H9 (cell line): Measurements from ENCODE around the gene GFY. TPM values are rescaled to one million over a fixed set of nuclear protein-coding genes. Genes with fewer than 3 reads are reported as not detected.

Source experiments
- DNase-seq: peaks from one replicate; pipeline ENCODE4 v3.0.0-alpha.2; 2017
- H2AFZ ChIP-seq: one replicate; pipeline ENCODE4 v1.6.1; 2013; ENCODE audit warnings: mild to moderate bottlenecking, low read length, control low read depth, moderate library complexity
- H2AK5ac ChIP-seq: 2 replicates; pipeline ENCODE4 v1.6.1; 2013; ENCODE audit warnings: low read length, control low read depth, mixed read lengths; ENCODE audit not compliant: insufficient read length
- H2BK120ac ChIP-seq: one replicate; pipeline ENCODE4 v1.6.1; 2013; ENCODE audit warnings: low read depth, mild to moderate bottlenecking, low read length, control low read depth, inconsistent platforms; ENCODE audit not compliant: poor library complexity, severe bottlenecking
- H2BK12ac ChIP-seq: 2 replicates; pipeline ENCODE4 v1.6.1; 2013; ENCODE audit warnings: low read length, control low read depth, mixed read lengths, low read depth; ENCODE audit not compliant: insufficient read length
- H2BK15ac ChIP-seq: 2 replicates; pipeline ENCODE4 v1.6.1; 2013; ENCODE audit warnings: low read depth, low read length, control low read depth
- H2BK20ac ChIP-seq: one replicate; pipeline ENCODE4 v1.6.1; 2013; ENCODE audit warnings: low read depth, mild to moderate bottlenecking, low read length, control low read depth, inconsistent platforms; ENCODE audit not compliant: poor library complexity, severe bottlenecking
- H2BK5ac ChIP-seq: 2 replicates; pipeline ENCODE4 v1.6.1; 2013; ENCODE audit warnings: low read length, control low read depth, mixed read lengths; ENCODE audit not compliant: insufficient read length
- H3K14ac ChIP-seq: 2 replicates; pipeline ENCODE4 v1.6.1; 2013; ENCODE audit warnings: low read length, control low read depth; ENCODE audit not compliant: insufficient read depth
- H3K18ac ChIP-seq: 2 replicates; pipeline ENCODE4 v1.6.1; 2013; ENCODE audit warnings: low read depth, mild to moderate bottlenecking, mixed read lengths, low read length, control low read depth; ENCODE audit not compliant: insufficient read length
- H3K23ac ChIP-seq: 2 replicates; pipeline ENCODE4 v1.6.1; 2013; ENCODE audit warnings: low read length, control low read depth, mixed read lengths, low read depth; ENCODE audit not compliant: insufficient read length
- H3K23me2 ChIP-seq: 2 replicates; pipeline ENCODE4 v1.6.1; 2013; ENCODE audit warnings: low read depth, mild to moderate bottlenecking, mixed read lengths, low read length, control low read depth; ENCODE audit not compliant: insufficient read length, poor library complexity, severe bottlenecking
- H3K27ac ChIP-seq: 2 replicates; pipeline ENCODE4 v1.5.1; 2013; ENCODE audit warnings: low read length, control low read depth, mixed read lengths, low read depth; ENCODE audit not compliant: insufficient read length
- H3K27me3 ChIP-seq: 2 replicates; pipeline ENCODE4 v1.6.1; 2013; ENCODE audit warnings: low read length, control low read depth, inconsistent platforms; ENCODE audit not compliant: insufficient read depth
- H3K4ac ChIP-seq: 2 replicates; pipeline ENCODE4 v1.6.1; 2013; ENCODE audit warnings: low read depth, mild to moderate bottlenecking, control low read depth, inconsistent platforms, low read length, moderate library complexity
- H3K4me1 ChIP-seq: 2 replicates; pipeline ENCODE4 v1.6.1; 2013; ENCODE audit warnings: low read length, control low read depth, inconsistent platforms; ENCODE audit not compliant: insufficient read depth
- H3K4me2 ChIP-seq: 2 replicates; pipeline ENCODE4 v1.6.1; 2013; ENCODE audit warnings: low read length, control low read depth, mixed read lengths; ENCODE audit not compliant: insufficient read length, insufficient read depth
- H3K56ac ChIP-seq: 2 replicates; pipeline ENCODE4 v1.6.1; 2013; ENCODE audit warnings: low read depth, mild to moderate bottlenecking, mixed read lengths, low read length, control low read depth; ENCODE audit not compliant: insufficient read length
- H3K79me1 ChIP-seq: 2 replicates; pipeline ENCODE4 v1.6.1; 2013; ENCODE audit warnings: low read depth, mild to moderate bottlenecking, moderate library complexity, low read length, control low read depth, inconsistent platforms; ENCODE audit not compliant: insufficient read depth, poor library complexity, severe bottlenecking
- H3K79me2 ChIP-seq: 2 replicates; pipeline ENCODE4 v1.6.1; 2013; ENCODE audit warnings: low read length, control low read depth, inconsistent platforms; ENCODE audit not compliant: insufficient read depth
- H3K9ac ChIP-seq: 2 replicates; pipeline ENCODE4 v1.6.1; 2013; ENCODE audit warnings: low read length, control low read depth, mixed read lengths; ENCODE audit not compliant: insufficient read length; ENCODE audit errors: extremely low read depth
- H3K9me3 ChIP-seq: one replicate; pipeline ENCODE4 v1.6.1; 2013; ENCODE audit warnings: low read depth, low read length, inconsistent platforms; ENCODE audit not compliant: control insufficient read depth
- H3T11ph ChIP-seq: one replicate; pipeline ENCODE4 v1.6.1; 2013; ENCODE audit warnings: mild to moderate bottlenecking, low read length, control low read depth, inconsistent platforms
- H4K20me1 ChIP-seq: one replicate; pipeline ENCODE4 v1.6.1; 2013; ENCODE audit not compliant: control insufficient read depth, insufficient read length, insufficient read depth
- H4K5ac ChIP-seq: 2 replicates; pipeline ENCODE4 v1.6.1; 2013; ENCODE audit warnings: low read depth, mild to moderate bottlenecking, mixed read lengths, low read length, control low read depth; ENCODE audit not compliant: insufficient read length
- H4K8ac ChIP-seq: replicated peaks from 2 replicates; pipeline ENCODE4 v1.6.1; 2013; ENCODE audit warnings: low read length, control low read depth, mixed read lengths, low read depth; ENCODE audit not compliant: insufficient read length
- H4K91ac ChIP-seq: 2 replicates; pipeline ENCODE4 v1.6.1; 2013; ENCODE audit warnings: low read depth, mild to moderate bottlenecking, moderate library complexity, mixed read lengths, low read length, control low read depth; ENCODE audit not compliant: insufficient read length
- H3K27ac Mint-ChIP-seq, 3 experiments: 2 replicates in 2 of 3; 3 replicates in 1 of 3; pipeline ENCODE4 v1.8.0; 2020 to 2021; ENCODE audit warnings: mixed read lengths in 3 of 3, mild to moderate bottlenecking in 1 of 3, moderate library complexity in 1 of 3
- H3K27me3 Mint-ChIP-seq: 2 replicates; pipeline ENCODE4 v1.8.0; 2021; ENCODE audit warnings: low read depth, mild to moderate bottlenecking, moderate library complexity, mixed read lengths
- H3K36me3 Mint-ChIP-seq, 3 experiments: 2 replicates in 2 of 3; 3 replicates in 1 of 3; pipeline ENCODE4 v1.8.0; 2020 to 2021; ENCODE audit warnings: low read depth in 3 of 3, mixed read lengths in 3 of 3; ENCODE audit not compliant: insufficient read depth in 1 of 3
- H3K4me1 Mint-ChIP-seq, 2 experiments: 2 replicates each; pipeline ENCODE4 v1.8.0; 2020; ENCODE audit warnings: mixed read lengths in 2 of 2
- H3K4me3 Mint-ChIP-seq, 2 experiments: 2 replicates in 1 of 2; 3 replicates in 1 of 2; pipeline ENCODE4 v1.8.0; 2020 to 2021; ENCODE audit warnings: mild to moderate bottlenecking in 2 of 2, mixed read lengths in 2 of 2, moderate library complexity in 1 of 2
- H3K9me3 Mint-ChIP-seq, 2 experiments: 2 replicates in 1 of 2; 3 replicates in 1 of 2; pipeline ENCODE4 v1.8.0; 2020; ENCODE audit warnings: mild to moderate bottlenecking in 2 of 2, mixed read lengths in 2 of 2, moderate library complexity in 1 of 2
- CTCF ChIP-seq: fragments of 200-600 bp; sonication (generic); conservative IDR thresholded peaks from 3 replicates; pipeline ENCODE4 v1.8.0; 2021; ENCODE audit warnings: antibody characterized with exemption, mild to moderate bottlenecking
- WGBS: extraction: QIAGEN DNeasy Blood & Tissue Kit; methylation state at CpG from one replicate; pipeline ENCODE4 v1.1.7; 2013; ENCODE audit warnings: missing lambda C conversion rate, low lambda C conversion rate, mixed read lengths; ENCODE audit not compliant: insufficient read length; ENCODE audit errors: extremely low coverage; 5-methylcytosine and 5-hydroxymethylcytosine counted together
- total RNA-seq: library from RNA; stranded (reverse); gene quantifications from 2 replicates; pipeline ENCODE4 v1.2.1, GENCODE V29; 2021

GFY gene
- total RNA-seq, 1 experiment from 2014 or later: 1.3 TPM

GRCh38 chr19:49378512-49378911 is 46.7 kb upstream of the GFY start:
- Histone ChIP-seq H2BK5ac (no peak overlapping the region), H4K8ac (no peak overlapping the region), H3K9me3 (no peaks in the 10 kb centered on the region), H3K18ac (no peak overlapping the region), H2BK20ac (no peak overlapping the region), H3K79me2 (no peaks in the 10 kb centered on the region), H3K9ac (no peak overlapping the region), H3K56ac (no peak overlapping the region), H4K91ac (no peak overlapping the region), H2BK12ac (no peak overlapping the region), H3K4ac (no peak overlapping the region), H3K23me2 (no peaks in the 10 kb centered on the region), H3K27me3 (no peaks in the 10 kb centered on the region), H3K79me1 (no peaks in the 10 kb centered on the region), H2AFZ (no peak overlapping the region), H3K23ac (no peak overlapping the region), H2BK120ac (no peak overlapping the region), H3K4me1 (no peaks in the 10 kb centered on the region), H3T11ph (no peak overlapping the region), H3K4me2 (no peak overlapping the region), H2AK5ac (no peak overlapping the region), H3K27ac (no peak overlapping the region), H4K5ac (no peak overlapping the region), H4K20me1 (no peaks in the 10 kb centered on the region), H3K14ac (no peak overlapping the region), H2BK15ac (no peak overlapping the region)
- peaks cover 25% of the 10 kb centered on the region for H3K27me3 Mint-ChIP-seq
- WGBS: no CpG with 5 or more reads among the region's 3 CpGs
- H3K9me3 Mint-ChIP-seq: peaks cover 8 to 13% of the 10 kb centered on the region in 2 experiments
- peaks cover 2 to 6% (median 3%) of the 10 kb centered on the region in 3 experiments; a peak in 4 of 7 replicates for H3K36me3 Mint-ChIP-seq
- no peak overlapping the region for H3K4me3 Mint-ChIP-seq
- no peak overlapping the region; a peak in 1 of 7 replicates for H3K27ac Mint-ChIP-seq
- peaks cover 4 to 8% of the 10 kb centered on the region in 2 experiments; a peak in 2 of 4 replicates for H3K4me1 Mint-ChIP-seq
- DNase-seq: no peak
- TF ChIP-seq CTCF: no peak
